Ovary (tissue), 9 donors: ENCODE results near the gene ZFPM1. TPM values are rescaled to one million over a fixed set of nuclear protein-coding genes. Genes with fewer than 3 reads are reported as not detected.

ENCODE experiments used
- DNase-seq, 5 donors: peaks; one replicate each; pipeline ENCODE4 v3.0.0-alpha.2; 2019 to 2020
- H3K27ac ChIP-seq, 2 donors: fragments of 200-600 bp; one replicate each; pipeline versions ENCODE4 v1.5.1 to v1.8.0; 2019 to 2022
- H3K27me3 ChIP-seq: fragments of 200-600 bp; one replicate; pipeline ENCODE4 v1.8.0; 2022
- H3K36me3 ChIP-seq: fragments of 200-600 bp; sonication (generic); one replicate; pipeline ENCODE4 v1.5.1; 2019
- H3K4me1 ChIP-seq: one replicate; pipeline ENCODE4 v1.8.1; 2013; ENCODE audit warnings: mild to moderate bottlenecking, moderate library complexity; ENCODE audit not compliant: insufficient read depth
- H3K4me3 ChIP-seq: fragments of 200-600 bp; sonication (generic); one replicate; pipeline ENCODE4 v1.5.1; 2017
- H3K9me3 ChIP-seq, 2 donors: fragments of 200-600 bp in 1 of 2; sonication (generic) in 1 of 2; one replicate each; pipeline versions ENCODE4 v1.5.1 to v1.8.1; 2013 to 2019; ENCODE audit warnings: mild to moderate bottlenecking in 1 of 2, moderate library complexity in 1 of 2
- CTCF ChIP-seq, 3 donors: fragments of 450-650 bp in 2 of 3; fragments of 200-600 bp in 1 of 3; IDR thresholded peaks; one replicate each; pipeline versions ENCODE4 v1.5.1 to v1.8.0; 2016 to 2022; ENCODE audit warnings: antibody characterized with exemption in 3 of 3, mild to moderate bottlenecking in 1 of 3
- EP300 ChIP-seq: sonication (generic); formaldehyde crosslinking; IDR thresholded peaks from one replicate; pipeline ENCODE4 v1.6.1; 2017; ENCODE audit warnings: antibody characterized with exemption
- POLR2A ChIP-seq: fragments of 450-650 bp; IDR thresholded peaks from one replicate; pipeline ENCODE4 v1.6.1; 2017; ENCODE audit warnings: antibody characterized with exemption, mild to moderate bottlenecking, moderate library complexity
- WGBS, 3 donors: extraction: QIAGEN DNeasy Blood & Tissue Kit in 1 of 3; methylation state at CpG; one replicate each; pipeline versions ENCODE4 v1.1.5 to v1.1.7; 2013 to 2017; 5-methylcytosine and 5-hydroxymethylcytosine counted together
- intact Hi-C, 4 donors: fragments of 100-400 bp; cut with DNase I; formaldehyde crosslinking; loops; one replicate each; pipeline versions ENCODE4 v1.11.0 to v1.15.1; 2022 to 2023
- polyA plus RNA-seq, 2 donors: library from polyadenylated mRNA; stranded (reverse); fragments of 200-250 nt in 1 of 2; fragments of 350-450 nt in 1 of 2; fragmentation: Illumina TruSeq in 1 of 2; extraction: RNeasy Lipid Tissue Mini Kit (QIAGEN cat#74804) in 1 of 2; gene quantifications; one replicate each; pipeline ENCODE4 v1.2.3, GENCODE V29; 2013 to 2014
- total RNA-seq, 7 donors: library from RNA; depleted of rRNA in 2 of 7; stranded (reverse); fragments of >200 nt in 2 of 7; fragmentation: NEBNext Ultra II Directional in 3 of 7; extraction: Animal tissue kit (Norgen Biotek cat#: 25700) in 3 of 7; gene quantifications; one replicate each; pipeline versions ENCODE4 v1.1.0 to v1.2.4, GENCODE V29; 2016 to 2023
- donor health status: DM: no; HTN: no; CAD: no; lungs with moderate emphysema.
- donor health status: DM: no; HTN: no; CAD: no.
- donor health status: Bipolar disorder and iron deficiency.
- donor health status: DM: yes; HTN: yes; CAD: no.
- donor health status: DM: no; HTN: no; CAD: no.
- donor health status: DM: yes; HTN: yes; CAD: no.

Gene ZFPM1
- total and polyA plus RNA-seq, 9 donors, result 0.10 to 11.4 (median 3.5) TPM

GRCh38 chr16:88428616-88429386 is 24.3 kb upstream of the ZFPM1 start:
- Histone ChIP-seq H3K36me3 (no peaks in the 10 kb centered on the region), H3K9me3 (no peaks in the 10 kb centered on the region), H3K4me3 (no peak overlapping the region), H3K4me1 (no peaks in the 10 kb centered on the region), H3K27ac (no peak overlapping the region), H3K27me3 (no peaks in the 10 kb centered on the region)
- intact Hi-C loops, result no loop called here
- TF ChIP-seq EP300 (no peak), CTCF (IDR thresholded peaks at IDR 0.05) (no peak), POLR2A (no peak)
- DNase-seq, result no peak
- 77 to 86% (median 85%) methylated on average over 27 to 34 of the region's 34 CpGs for WGBS, 3 donors

GRCh38 chr16:88429387-88430184 is 23.5 kb upstream of the ZFPM1 start:
- no peaks in the 10 kb centered on the region for H3K36me3 ChIP-seq
- no peak for DNase-seq
- H3K9me3 ChIP-seq, result no peaks in the 10 kb centered on the region
- intact Hi-C loops, result no loop called here
- no peaks in the 10 kb centered on the region for H3K4me1 ChIP-seq
- WGBS, 3 donors, result 78 to 83% (median 81%) methylated on average over 30 to 48 of the region's 48 CpGs
- H3K4me3 ChIP-seq, result no peak overlapping the region
- no peaks in the 10 kb centered on the region for H3K27me3 ChIP-seq
- peak overlapping the region in 1 of 2 donors; percentile 12 for H3K27ac ChIP-seq
- no peak for TF ChIP-seq EP300
- no peak for TF ChIP-seq CTCF (IDR thresholded peaks at IDR 0.05)
- TF ChIP-seq POLR2A, result no peak

- DNase-seq, result no peak
- WGBS, 3 donors, result 31 to 41% (median 38%) methylated on average over 15 to 36 of the region's 36 CpGs
- Histone ChIP-seq H3K36me3 (no peaks in the 10 kb centered on the region), H3K4me1 (no peaks in the 10 kb centered on the region), H3K27me3 (no peaks in the 10 kb centered on the region), H3K9me3 (no peaks in the 10 kb centered on the region), H3K27ac (peak overlapping the region; percentile 12 to 15), H3K4me3 (peak overlapping the region; percentile 1)
- intact Hi-C loops, result no loop called here
- TF ChIP-seq CTCF (IDR thresholded peaks at IDR 0.05) (no peak), EP300 (no peak), POLR2A (no peak)
Measured at GRCh38 chr16:88430185-88430523, 22.9 kb upstream of the ZFPM1 start.

GRCh38 chr16:88430524-88431446 is 22.3 kb upstream of the ZFPM1 start:
- peak overlapping the region; percentile 1 for H3K4me3 ChIP-seq
- H3K27ac ChIP-seq, result peak overlapping the region in 1 of 2 donors; percentile 15
- H3K4me1 ChIP-seq, result no peaks in the 10 kb centered on the region
- no peak for TF ChIP-seq EP300
- no peak for TF ChIP-seq POLR2A
- TF ChIP-seq CTCF (IDR thresholded peaks at IDR 0.05), result no peak
- H3K9me3 ChIP-seq, result no peaks in the 10 kb centered on the region
- DNase-seq, result no peak
- 39 to 60% (median 55%) methylated on average over 64 to 80 of the region's 80 CpGs for whole genome bisulfite sequencing, 3 donors
- H3K36me3 ChIP-seq, result no peaks in the 10 kb centered on the region
- no peaks in the 10 kb centered on the region for H3K27me3 ChIP-seq
- intact Hi-C loops, result no loop called here
